ENCODE data around the gene PHYHIPL. TPM values are rescaled to one million over a fixed set of nuclear protein-coding genes. Genes with fewer than 3 reads are reported as not detected.
A peak's percentile ranks its signal among the peaks of the same experiment; 100 is the strongest.

PHYHIPL gene
- total and polyA plus RNA-seq, 4 donors, result 1.3 to 3.0 (median 2.0) TPM

DNA sequence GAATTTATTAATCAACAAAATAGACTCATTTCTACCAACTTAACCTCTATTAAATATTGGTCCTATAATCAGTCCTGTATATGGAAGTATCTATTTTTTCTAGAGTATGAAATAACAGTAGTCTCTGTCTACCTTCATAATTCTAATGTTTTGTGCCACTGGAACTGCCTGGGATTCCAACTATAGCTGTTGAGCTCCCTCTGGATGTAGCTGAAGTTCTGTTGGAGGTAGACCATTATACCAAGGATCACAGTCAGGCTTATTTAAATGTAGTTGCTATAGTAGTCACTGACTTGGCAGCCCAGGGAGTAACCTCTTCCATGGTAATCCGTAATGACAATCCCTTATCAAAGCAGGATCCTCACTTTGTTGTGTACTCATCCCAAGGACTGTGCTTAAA, 48.5 kb upstream of the PHYHIPL start:
- H3K4me3 ChIP-seq (ENCODE audit: low read depth in 1 of 3, low read length in 3 of 3), result no peak overlapping the region
- 83% methylated on average over 1 of the region's 1 CpG for WGBS
- no peaks in the 10 kb centered on the region for H3K36me3 ChIP-seq (ENCODE audit: control insufficient read depth in 4 of 4, insufficient read depth in 3 of 4, low read depth in 1 of 4, low read length in 3 of 4)
- no peaks in the 10 kb centered on the region for H3K27me3 ChIP-seq (ENCODE audit: control insufficient read depth in 4 of 4, insufficient read depth in 4 of 4, low read length in 3 of 4)
- H3K27ac ChIP-seq (ENCODE audit: low read depth in 1 of 2, low read length in 2 of 2), result no peak overlapping the region
- DNase-seq (ENCODE audit: low spot score), result no peak
- peaks cover 0 to 3% (median 0%) of the 10 kb centered on the region in 4 donors for H3K4me1 ChIP-seq (ENCODE audit: control insufficient read depth in 4 of 4, insufficient read depth in 4 of 4, low read length in 3 of 4)
- H3K9ac ChIP-seq (ENCODE audit: low read depth in 1 of 2, low read length in 2 of 2), result no peak overlapping the region
- no peak for TF ChIP-seq TAF1 (conservative IDR thresholded peaks at IDR 0.05)
- no peak for TF ChIP-seq YY1 (IDR thresholded peaks at IDR 0.05)
- no peak for TF ChIP-seq RXRA (IDR thresholded peaks at IDR 0.05)
- TF ChIP-seq, protein P1, sequence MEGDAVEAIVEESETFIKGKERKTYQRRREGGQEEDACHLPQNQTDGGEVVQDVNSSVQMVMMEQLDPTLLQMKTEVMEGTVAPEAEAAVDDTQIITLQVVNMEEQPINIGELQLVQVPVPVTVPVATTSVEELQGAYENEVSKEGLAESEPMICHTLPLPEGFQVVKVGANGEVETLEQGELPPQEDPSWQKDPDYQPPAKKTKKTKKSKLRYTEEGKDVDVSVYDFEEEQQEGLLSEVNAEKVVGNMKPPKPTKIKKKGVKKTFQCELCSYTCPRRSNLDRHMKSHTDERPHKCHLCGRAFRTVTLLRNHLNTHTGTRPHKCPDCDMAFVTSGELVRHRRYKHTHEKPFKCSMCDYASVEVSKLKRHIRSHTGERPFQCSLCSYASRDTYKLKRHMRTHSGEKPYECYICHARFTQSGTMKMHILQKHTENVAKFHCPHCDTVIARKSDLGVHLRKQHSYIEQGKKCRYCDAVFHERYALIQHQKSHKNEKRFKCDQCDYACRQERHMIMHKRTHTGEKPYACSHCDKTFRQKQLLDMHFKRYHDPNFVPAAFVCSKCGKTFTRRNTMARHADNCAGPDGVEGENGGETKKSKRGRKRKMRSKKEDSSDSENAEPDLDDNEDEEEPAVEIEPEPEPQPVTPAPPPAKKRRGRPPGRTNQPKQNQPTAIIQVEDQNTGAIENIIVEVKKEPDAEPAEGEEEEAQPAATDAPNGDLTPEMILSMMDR (IDR thresholded peaks at IDR 0.05; ENCODE audit: low read depth, low read length, missing input control), result peak; percentile 17
- no peak for TF ChIP-seq JUND (IDR thresholded peaks at IDR 0.05)
- TF ChIP-seq HNF4G (IDR thresholded peaks at IDR 0.05), result no peak
- TF ChIP-seq HNF4A (conservative IDR thresholded peaks at IDR 0.05), result no peak
- no peak for TF ChIP-seq FOXA1 (IDR thresholded peaks at IDR 0.05)
- TF ChIP-seq RAD21 (IDR thresholded peaks at IDR 0.05), result peak; percentile 70 to 71
- TF ChIP-seq GABPA (IDR thresholded peaks at IDR 0.05 in 1 of 2, conservative IDR thresholded peaks at IDR 0.05 in 1 of 2), result no peak
- no peaks in the 10 kb centered on the region for H3K9me3 ChIP-seq (ENCODE audit: control insufficient read depth in 4 of 4, low read length in 3 of 4)

DNA sequence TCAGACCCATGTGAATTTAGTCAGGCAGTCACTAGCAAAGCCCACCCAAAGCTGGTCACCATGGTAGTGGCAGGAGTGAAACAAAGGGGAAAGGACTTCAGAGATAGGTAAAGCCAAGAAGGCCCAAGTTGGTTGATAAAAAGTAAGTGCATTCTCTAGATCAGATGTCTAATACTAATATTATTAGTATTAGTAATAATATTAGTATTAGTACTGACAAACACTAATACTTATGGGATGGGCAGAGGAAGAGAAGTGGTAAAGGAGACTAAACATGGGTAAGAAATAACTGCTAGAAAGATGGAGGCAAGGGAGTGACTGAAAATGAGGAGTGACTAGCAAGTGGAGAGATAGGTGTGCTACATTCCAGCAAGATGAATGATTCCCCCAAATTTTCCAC, 46.6 kb upstream of the PHYHIPL start:
- Histone ChIP-seq H3K27ac (ENCODE audit: low read depth in 1 of 2, low read length in 2 of 2) (no peak overlapping the region), H3K27me3 (ENCODE audit: control insufficient read depth in 4 of 4, insufficient read depth in 4 of 4, low read length in 3 of 4) (no peaks in the 10 kb centered on the region), H3K9me3 (ENCODE audit: control insufficient read depth in 4 of 4, low read length in 3 of 4) (no peaks in the 10 kb centered on the region), H3K4me3 (ENCODE audit: low read depth in 1 of 3, low read length in 3 of 3) (no peak overlapping the region), H3K4me1 (ENCODE audit: control insufficient read depth in 4 of 4, insufficient read depth in 4 of 4, low read length in 3 of 4) (peaks cover 0 to 5% (median 2%) of the 10 kb centered on the region in 4 donors), H3K36me3 (ENCODE audit: control insufficient read depth in 4 of 4, insufficient read depth in 3 of 4, low read depth in 1 of 4, low read length in 3 of 4) (no peaks in the 10 kb centered on the region), H3K9ac (ENCODE audit: low read depth in 1 of 2, low read length in 2 of 2) (no peak overlapping the region)
- TF ChIP-seq, protein P2, sequence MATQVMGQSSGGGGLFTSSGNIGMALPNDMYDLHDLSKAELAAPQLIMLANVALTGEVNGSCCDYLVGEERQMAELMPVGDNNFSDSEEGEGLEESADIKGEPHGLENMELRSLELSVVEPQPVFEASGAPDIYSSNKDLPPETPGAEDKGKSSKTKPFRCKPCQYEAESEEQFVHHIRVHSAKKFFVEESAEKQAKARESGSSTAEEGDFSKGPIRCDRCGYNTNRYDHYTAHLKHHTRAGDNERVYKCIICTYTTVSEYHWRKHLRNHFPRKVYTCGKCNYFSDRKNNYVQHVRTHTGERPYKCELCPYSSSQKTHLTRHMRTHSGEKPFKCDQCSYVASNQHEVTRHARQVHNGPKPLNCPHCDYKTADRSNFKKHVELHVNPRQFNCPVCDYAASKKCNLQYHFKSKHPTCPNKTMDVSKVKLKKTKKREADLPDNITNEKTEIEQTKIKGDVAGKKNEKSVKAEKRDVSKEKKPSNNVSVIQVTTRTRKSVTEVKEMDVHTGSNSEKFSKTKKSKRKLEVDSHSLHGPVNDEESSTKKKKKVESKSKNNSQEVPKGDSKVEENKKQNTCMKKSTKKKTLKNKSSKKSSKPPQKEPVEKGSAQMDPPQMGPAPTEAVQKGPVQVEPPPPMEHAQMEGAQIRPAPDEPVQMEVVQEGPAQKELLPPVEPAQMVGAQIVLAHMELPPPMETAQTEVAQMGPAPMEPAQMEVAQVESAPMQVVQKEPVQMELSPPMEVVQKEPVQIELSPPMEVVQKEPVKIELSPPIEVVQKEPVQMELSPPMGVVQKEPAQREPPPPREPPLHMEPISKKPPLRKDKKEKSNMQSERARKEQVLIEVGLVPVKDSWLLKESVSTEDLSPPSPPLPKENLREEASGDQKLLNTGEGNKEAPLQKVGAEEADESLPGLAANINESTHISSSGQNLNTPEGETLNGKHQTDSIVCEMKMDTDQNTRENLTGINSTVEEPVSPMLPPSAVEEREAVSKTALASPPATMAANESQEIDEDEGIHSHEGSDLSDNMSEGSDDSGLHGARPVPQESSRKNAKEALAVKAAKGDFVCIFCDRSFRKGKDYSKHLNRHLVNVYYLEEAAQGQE (IDR thresholded peaks at IDR 0.05), result no peak
- TF ChIP-seq, protein P3, sequence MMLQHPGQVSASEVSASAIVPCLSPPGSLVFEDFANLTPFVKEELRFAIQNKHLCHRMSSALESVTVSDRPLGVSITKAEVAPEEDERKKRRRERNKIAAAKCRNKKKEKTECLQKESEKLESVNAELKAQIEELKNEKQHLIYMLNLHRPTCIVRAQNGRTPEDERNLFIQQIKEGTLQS (IDR thresholded peaks at IDR 0.05), result no peak
- no peak for DNase-seq (ENCODE audit: low spot score)

DNA sequence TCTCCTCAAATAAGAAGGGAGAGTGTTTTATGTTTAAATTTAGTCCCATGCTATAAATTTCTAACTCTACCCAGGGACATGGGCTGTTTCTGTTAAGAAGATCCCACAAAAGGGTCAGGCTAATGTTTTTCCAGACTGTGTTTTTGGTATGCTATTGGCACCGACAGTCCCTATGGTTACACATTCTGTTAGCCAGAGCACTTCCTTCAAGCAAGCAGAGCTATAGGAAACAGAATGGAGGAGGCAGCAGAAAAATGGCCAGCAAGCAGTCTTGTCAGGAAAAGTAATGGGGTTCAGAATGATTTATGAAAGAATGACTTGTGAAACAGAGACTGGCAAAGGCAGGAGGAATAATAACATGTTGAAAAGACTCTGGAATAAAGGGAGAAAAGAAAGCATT, 44.8 kb upstream of the PHYHIPL start:
- 62% methylated on average over 1 of the region's 1 CpG for WGBS
- no peak for DNase-seq (ENCODE audit: low spot score)
- TF ChIP-seq, protein P4, sequence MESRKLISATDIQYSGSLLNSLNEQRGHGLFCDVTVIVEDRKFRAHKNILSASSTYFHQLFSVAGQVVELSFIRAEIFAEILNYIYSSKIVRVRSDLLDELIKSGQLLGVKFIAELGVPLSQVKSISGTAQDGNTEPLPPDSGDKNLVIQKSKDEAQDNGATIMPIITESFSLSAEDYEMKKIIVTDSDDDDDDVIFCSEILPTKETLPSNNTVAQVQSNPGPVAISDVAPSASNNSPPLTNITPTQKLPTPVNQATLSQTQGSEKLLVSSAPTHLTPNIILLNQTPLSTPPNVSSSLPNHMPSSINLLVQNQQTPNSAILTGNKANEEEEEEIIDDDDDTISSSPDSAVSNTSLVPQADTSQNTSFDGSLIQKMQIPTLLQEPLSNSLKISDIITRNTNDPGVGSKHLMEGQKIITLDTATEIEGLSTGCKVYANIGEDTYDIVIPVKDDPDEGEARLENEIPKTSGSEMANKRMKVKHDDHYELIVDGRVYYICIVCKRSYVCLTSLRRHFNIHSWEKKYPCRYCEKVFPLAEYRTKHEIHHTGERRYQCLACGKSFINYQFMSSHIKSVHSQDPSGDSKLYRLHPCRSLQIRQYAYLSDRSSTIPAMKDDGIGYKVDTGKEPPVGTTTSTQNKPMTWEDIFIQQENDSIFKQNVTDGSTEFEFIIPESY (IDR thresholded peaks at IDR 0.05), result no peak
- Histone ChIP-seq H3K9ac (ENCODE audit: low read depth in 1 of 2, low read length in 2 of 2) (no peak overlapping the region), H3K27ac (ENCODE audit: low read depth in 1 of 2, low read length in 2 of 2) (no peak overlapping the region), H3K27me3 (ENCODE audit: control insufficient read depth in 4 of 4, insufficient read depth in 4 of 4, low read length in 3 of 4) (no peaks in the 10 kb centered on the region), H3K4me1 (ENCODE audit: control insufficient read depth in 4 of 4, insufficient read depth in 4 of 4, low read length in 3 of 4) (peaks cover 2 to 11% (median 4%) of the 10 kb centered on the region in 4 donors), H3K9me3 (ENCODE audit: control insufficient read depth in 4 of 4, low read length in 3 of 4) (no peaks in the 10 kb centered on the region), H3K4me3 (ENCODE audit: low read depth in 1 of 3, low read length in 3 of 3) (no peak overlapping the region), H3K36me3 (ENCODE audit: control insufficient read depth in 4 of 4, insufficient read depth in 3 of 4, low read depth in 1 of 4, low read length in 3 of 4) (no peaks in the 10 kb centered on the region)
